ENCODE data around the gene NRXN2. TPM values are rescaled to one million over a fixed set of nuclear protein-coding genes. Genes with fewer than 3 reads are reported as not detected.

Gene NRXN2
- total and polyA plus RNA-seq, 4 donors = 0.17 to 2.8 (median 1.4) TPM

DNA sequence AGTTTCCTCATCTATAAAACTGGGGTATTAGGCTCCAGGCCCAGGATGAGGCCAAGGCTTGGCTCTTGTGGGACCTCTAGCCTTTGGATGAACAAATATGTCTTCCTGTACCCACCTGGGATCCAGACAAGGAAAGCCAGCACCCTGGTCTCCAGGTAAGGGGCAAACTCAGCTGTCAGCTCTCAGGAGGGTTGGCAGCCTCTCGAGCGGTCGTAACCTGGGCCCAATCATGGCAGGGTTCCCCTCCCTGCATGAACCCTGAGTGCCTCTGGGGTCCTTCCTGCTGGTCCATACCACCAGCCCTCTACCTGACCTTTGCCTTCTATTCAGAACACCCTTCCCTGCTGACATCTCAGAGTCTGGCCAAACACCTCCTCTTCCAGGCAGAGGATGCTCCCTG, 112.4 kb downstream of the NRXN2 start:
- H3K9me3 ChIP-seq (ENCODE audit: control insufficient read depth in 4 of 4, low read length in 3 of 4) = no peaks in the 10 kb centered on the region
- H3K4me1 ChIP-seq (ENCODE audit: control insufficient read depth in 4 of 4, insufficient read depth in 4 of 4, low read length in 3 of 4) = peaks cover 0 to 3% (median 0%) of the 10 kb centered on the region in 4 donors
- no peak for DNase-seq (ENCODE audit: low spot score)
- 96% methylated on average over 3 of the region's 3 CpGs for WGBS
- H3K27me3 ChIP-seq (ENCODE audit: control insufficient read depth in 4 of 4, insufficient read depth in 4 of 4, low read length in 3 of 4) = peaks cover 0 to 4% (median 0%) of the 10 kb centered on the region in 4 donors
- no peak overlapping the region for H3K27ac ChIP-seq (ENCODE audit: low read depth in 1 of 2, low read length in 2 of 2)
- no peak for TF ChIP-seq JUND (IDR thresholded peaks at IDR 0.05)
- TF ChIP-seq HNF4A (conservative IDR thresholded peaks at IDR 0.05) = no peak
- TF ChIP-seq, protein P1, sequence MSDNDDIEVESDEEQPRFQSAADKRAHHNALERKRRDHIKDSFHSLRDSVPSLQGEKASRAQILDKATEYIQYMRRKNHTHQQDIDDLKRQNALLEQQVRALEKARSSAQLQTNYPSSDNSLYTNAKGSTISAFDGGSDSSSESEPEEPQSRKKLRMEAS (IDR thresholded peaks at IDR 0.05) = no peak
- TF ChIP-seq NR2F2 (IDR thresholded peaks at IDR 0.05) = no peak
- no peak for TF ChIP-seq EGR1 (IDR thresholded peaks at IDR 0.05; ENCODE audit: low read depth in 2 of 2)
- TF ChIP-seq FOXA1 (IDR thresholded peaks at IDR 0.05) = no peak
- TF ChIP-seq SP1 (IDR thresholded peaks at IDR 0.05) = no peak
- TF ChIP-seq FOXA2 (IDR thresholded peaks at IDR 0.05) = no peak
- no peak for TF ChIP-seq YY1 (IDR thresholded peaks at IDR 0.05)
- TF ChIP-seq GABPA (IDR thresholded peaks at IDR 0.05 in 1 of 2, conservative IDR thresholded peaks at IDR 0.05 in 1 of 2) = no peak
- no peak for TF ChIP-seq TAF1 (conservative IDR thresholded peaks at IDR 0.05)
- TF ChIP-seq RXRA (IDR thresholded peaks at IDR 0.05) = no peak
- TF ChIP-seq, protein P2, sequence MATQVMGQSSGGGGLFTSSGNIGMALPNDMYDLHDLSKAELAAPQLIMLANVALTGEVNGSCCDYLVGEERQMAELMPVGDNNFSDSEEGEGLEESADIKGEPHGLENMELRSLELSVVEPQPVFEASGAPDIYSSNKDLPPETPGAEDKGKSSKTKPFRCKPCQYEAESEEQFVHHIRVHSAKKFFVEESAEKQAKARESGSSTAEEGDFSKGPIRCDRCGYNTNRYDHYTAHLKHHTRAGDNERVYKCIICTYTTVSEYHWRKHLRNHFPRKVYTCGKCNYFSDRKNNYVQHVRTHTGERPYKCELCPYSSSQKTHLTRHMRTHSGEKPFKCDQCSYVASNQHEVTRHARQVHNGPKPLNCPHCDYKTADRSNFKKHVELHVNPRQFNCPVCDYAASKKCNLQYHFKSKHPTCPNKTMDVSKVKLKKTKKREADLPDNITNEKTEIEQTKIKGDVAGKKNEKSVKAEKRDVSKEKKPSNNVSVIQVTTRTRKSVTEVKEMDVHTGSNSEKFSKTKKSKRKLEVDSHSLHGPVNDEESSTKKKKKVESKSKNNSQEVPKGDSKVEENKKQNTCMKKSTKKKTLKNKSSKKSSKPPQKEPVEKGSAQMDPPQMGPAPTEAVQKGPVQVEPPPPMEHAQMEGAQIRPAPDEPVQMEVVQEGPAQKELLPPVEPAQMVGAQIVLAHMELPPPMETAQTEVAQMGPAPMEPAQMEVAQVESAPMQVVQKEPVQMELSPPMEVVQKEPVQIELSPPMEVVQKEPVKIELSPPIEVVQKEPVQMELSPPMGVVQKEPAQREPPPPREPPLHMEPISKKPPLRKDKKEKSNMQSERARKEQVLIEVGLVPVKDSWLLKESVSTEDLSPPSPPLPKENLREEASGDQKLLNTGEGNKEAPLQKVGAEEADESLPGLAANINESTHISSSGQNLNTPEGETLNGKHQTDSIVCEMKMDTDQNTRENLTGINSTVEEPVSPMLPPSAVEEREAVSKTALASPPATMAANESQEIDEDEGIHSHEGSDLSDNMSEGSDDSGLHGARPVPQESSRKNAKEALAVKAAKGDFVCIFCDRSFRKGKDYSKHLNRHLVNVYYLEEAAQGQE (IDR thresholded peaks at IDR 0.05) = no peak
- TF ChIP-seq HNF4G (IDR thresholded peaks at IDR 0.05) = no peak
- no peak overlapping the region for H3K9ac ChIP-seq (ENCODE audit: low read depth in 1 of 2, low read length in 2 of 2)
- no peak overlapping the region for H3K4me3 ChIP-seq (ENCODE audit: low read depth in 1 of 3, low read length in 3 of 3)
- H3K36me3 ChIP-seq (ENCODE audit: control insufficient read depth in 4 of 4, insufficient read depth in 3 of 4, low read depth in 1 of 4, low read length in 3 of 4) = no peaks in the 10 kb centered on the region

DNA sequence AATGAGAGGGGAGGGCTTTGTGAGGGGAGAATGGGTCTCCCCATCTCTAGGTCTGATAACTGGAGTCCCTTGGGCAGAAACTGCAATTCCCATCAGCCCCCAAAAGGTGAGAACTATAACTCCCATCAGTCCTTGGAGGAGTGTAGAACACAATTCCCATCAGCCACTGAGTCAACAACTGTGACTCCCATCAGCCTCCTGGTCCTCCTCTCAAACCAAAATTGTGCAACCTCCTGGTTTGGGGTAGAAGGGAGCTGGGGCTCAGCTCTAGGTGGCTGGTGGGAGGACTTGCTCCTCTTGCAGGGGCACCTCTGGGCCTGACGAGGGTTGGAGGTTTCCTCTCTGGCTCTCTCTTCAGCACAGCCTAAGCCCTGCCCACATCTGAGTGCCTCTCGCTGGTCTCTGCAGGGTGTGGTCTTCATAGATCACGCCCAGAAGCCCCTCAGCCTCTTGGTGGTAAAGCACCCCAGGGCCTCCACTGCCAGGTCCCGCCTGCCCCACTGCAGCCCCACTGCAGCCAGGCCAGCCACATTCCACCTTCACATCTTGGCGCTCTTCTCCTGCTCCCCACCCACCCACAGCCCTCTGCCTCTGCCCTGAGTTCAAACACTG, 113.5 kb downstream of the NRXN2 start:
- no peak for DNase-seq (ENCODE audit: low spot score)
- H3K27me3 ChIP-seq (ENCODE audit: control insufficient read depth in 4 of 4, insufficient read depth in 4 of 4, low read length in 3 of 4) = peaks cover 0 to 4% (median 0%) of the 10 kb centered on the region in 4 donors
- no peaks in the 10 kb centered on the region for H3K9me3 ChIP-seq (ENCODE audit: control insufficient read depth in 4 of 4, low read length in 3 of 4)
- no peak overlapping the region for H3K27ac ChIP-seq (ENCODE audit: low read depth in 1 of 2, low read length in 2 of 2)
- H3K36me3 ChIP-seq (ENCODE audit: control insufficient read depth in 4 of 4, insufficient read depth in 3 of 4, low read depth in 1 of 4, low read length in 3 of 4) = no peaks in the 10 kb centered on the region
- H3K4me1 ChIP-seq (ENCODE audit: control insufficient read depth in 4 of 4, insufficient read depth in 4 of 4, low read length in 3 of 4) = peaks cover 0 to 3% (median 0%) of the 10 kb centered on the region in 4 donors
- H3K9ac ChIP-seq (ENCODE audit: low read depth in 1 of 2, low read length in 2 of 2) = no peak overlapping the region
- no peak overlapping the region for H3K4me3 ChIP-seq (ENCODE audit: low read depth in 1 of 3, low read length in 3 of 3)
- 82% methylated on average over 5 of the region's 5 CpGs for WGBS
- TF ChIP-seq, protein P3, sequence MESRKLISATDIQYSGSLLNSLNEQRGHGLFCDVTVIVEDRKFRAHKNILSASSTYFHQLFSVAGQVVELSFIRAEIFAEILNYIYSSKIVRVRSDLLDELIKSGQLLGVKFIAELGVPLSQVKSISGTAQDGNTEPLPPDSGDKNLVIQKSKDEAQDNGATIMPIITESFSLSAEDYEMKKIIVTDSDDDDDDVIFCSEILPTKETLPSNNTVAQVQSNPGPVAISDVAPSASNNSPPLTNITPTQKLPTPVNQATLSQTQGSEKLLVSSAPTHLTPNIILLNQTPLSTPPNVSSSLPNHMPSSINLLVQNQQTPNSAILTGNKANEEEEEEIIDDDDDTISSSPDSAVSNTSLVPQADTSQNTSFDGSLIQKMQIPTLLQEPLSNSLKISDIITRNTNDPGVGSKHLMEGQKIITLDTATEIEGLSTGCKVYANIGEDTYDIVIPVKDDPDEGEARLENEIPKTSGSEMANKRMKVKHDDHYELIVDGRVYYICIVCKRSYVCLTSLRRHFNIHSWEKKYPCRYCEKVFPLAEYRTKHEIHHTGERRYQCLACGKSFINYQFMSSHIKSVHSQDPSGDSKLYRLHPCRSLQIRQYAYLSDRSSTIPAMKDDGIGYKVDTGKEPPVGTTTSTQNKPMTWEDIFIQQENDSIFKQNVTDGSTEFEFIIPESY (IDR thresholded peaks at IDR 0.05) = no peak
- TF ChIP-seq, protein P1 (IDR thresholded peaks at IDR 0.05) = no peak
- TF ChIP-seq, protein P4, sequence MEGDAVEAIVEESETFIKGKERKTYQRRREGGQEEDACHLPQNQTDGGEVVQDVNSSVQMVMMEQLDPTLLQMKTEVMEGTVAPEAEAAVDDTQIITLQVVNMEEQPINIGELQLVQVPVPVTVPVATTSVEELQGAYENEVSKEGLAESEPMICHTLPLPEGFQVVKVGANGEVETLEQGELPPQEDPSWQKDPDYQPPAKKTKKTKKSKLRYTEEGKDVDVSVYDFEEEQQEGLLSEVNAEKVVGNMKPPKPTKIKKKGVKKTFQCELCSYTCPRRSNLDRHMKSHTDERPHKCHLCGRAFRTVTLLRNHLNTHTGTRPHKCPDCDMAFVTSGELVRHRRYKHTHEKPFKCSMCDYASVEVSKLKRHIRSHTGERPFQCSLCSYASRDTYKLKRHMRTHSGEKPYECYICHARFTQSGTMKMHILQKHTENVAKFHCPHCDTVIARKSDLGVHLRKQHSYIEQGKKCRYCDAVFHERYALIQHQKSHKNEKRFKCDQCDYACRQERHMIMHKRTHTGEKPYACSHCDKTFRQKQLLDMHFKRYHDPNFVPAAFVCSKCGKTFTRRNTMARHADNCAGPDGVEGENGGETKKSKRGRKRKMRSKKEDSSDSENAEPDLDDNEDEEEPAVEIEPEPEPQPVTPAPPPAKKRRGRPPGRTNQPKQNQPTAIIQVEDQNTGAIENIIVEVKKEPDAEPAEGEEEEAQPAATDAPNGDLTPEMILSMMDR (IDR thresholded peaks at IDR 0.05; ENCODE audit: low read depth, low read length, missing input control) = no peak
- TF ChIP-seq TAF1 (conservative IDR thresholded peaks at IDR 0.05) (no peak), EGR1 (IDR thresholded peaks at IDR 0.05; ENCODE audit: low read depth in 2 of 2) (no peak), YY1 (IDR thresholded peaks at IDR 0.05) (no peak), JUND (IDR thresholded peaks at IDR 0.05) (no peak), FOXA1 (IDR thresholded peaks at IDR 0.05) (no peak), FOXA2 (IDR thresholded peaks at IDR 0.05) (no peak), HNF4G (IDR thresholded peaks at IDR 0.05) (no peak), SP1 (IDR thresholded peaks at IDR 0.05) (no peak), RXRA (IDR thresholded peaks at IDR 0.05) (no peak), HNF4A (conservative IDR thresholded peaks at IDR 0.05) (no peak), RAD21 (IDR thresholded peaks at IDR 0.05) (no peak), GABPA (IDR thresholded peaks at IDR 0.05 in 1 of 2, conservative IDR thresholded peaks at IDR 0.05 in 1 of 2) (no peak)
- TF ChIP-seq, protein P5, sequence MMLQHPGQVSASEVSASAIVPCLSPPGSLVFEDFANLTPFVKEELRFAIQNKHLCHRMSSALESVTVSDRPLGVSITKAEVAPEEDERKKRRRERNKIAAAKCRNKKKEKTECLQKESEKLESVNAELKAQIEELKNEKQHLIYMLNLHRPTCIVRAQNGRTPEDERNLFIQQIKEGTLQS (IDR thresholded peaks at IDR 0.05) = no peak
- TF ChIP-seq, protein P2 (IDR thresholded peaks at IDR 0.05) = no peak

Data from liver (tissue), 9 donors.